Measurements from ENCODE around the gene SERPINA12.

The SERPINA12 gene

DNA sequence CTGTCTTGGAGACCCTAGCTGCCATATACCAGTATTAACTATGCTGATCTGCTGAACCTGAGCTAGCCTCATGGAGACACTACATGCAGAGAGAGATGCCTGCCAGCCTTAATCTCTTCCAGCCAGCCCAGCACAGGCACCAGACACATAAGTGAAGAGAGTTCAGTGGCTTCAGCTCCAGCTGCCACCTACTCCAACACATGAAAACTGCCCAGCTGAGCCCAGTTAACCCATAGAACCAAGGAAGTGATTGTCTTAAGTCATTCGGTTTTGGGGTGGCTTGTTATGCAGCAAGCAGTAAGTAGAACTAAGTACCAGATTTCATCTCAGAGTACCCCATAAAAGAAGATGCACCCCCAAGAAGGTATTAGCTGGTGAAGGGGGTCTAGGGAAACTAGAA, 64.3 kb downstream of the SERPINA12 start:
- in situ Hi-C loops (cut with HindIII; ENCODE audit: low sequenced_read_pairs): loop anchor here (5.0 kb wide), 1 partner anchor 62 kb away; the partner anchor contains the start of gene SERPINA12

DNA sequence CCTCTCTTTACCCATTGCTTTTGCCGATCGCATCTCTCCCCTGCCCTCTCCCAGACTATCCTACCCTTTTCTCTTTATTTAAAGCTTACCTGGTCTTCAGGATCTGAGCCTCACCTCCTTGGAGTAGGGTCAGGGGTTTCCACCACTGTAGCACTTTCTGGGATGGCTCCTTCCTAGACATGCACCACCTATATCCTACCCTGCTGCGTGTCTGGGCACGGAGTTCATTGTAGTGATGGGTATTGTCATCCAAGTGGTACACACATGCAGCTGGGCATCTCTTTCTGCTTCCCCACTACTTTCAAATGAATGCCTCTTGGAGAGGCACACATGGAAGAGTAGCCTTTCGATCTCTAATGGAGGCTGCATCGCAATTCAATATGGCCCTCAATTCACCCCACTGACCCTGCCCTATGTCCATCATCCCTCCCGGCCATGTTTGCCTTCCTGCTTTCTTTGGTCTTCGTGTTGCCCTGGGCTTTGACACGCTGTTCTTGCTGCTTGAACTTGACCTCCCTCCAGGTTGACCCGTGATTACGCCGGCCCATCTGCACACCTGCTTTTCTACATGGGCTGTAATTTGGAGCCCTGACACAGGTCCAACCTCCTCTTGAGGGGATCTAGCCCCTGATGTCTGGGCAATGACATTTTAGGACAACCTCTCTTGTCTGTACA, 67.6 kb downstream of the SERPINA12 start:
- in situ Hi-C loops (cut with HindIII; ENCODE audit: low sequenced_read_pairs): no loop called here

DNA sequence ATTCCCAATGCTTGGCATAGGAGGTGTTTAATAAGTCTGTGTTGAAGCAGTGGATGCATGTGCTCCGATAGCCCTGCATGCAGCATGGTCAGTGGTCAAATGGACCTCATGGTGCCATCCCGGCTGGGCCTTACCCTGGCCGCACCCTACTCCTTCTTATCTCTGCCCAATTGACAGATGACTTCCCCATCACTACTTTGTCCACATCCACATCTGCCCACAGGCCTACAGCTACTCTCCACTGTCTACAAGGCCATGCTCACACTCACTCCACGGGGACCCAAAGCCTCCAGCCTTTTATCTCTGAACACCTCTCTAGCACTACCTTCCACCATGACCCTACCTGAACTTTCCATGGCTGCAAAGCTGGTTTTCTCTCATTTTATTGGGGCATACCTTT, 68.1 kb downstream of the SERPINA12 start:
- in situ Hi-C loops (cut with HindIII; ENCODE audit: low sequenced_read_pairs): no loop called here

DNA sequence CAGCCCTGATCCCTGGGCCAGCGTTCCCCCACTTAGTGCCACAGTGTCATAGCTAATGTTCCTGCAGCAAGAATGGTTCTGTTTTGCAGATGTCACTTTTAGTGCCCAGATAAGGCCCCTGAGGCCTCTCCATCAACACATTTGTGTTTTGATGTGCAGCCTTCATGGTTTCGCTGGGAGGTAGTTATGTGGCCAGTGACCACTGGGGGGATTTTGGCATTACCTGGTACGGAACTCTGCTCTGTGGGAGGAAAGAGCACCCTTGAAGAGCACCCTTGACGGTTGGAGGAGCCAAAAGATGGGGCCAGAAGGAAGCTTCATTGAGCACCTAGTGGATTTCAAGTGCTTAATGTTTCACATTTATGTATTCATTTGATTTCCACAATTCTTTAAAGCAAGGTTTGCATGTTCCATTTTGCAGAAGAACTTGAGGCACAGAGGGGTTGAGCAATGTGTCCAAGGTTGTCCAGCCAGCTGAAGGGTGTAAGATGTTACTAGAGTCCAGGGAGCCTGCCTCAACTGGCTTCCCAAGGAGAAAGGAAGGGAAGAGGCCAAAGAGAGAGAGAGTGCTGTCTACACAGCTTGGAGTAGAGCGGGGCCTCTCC, 69.7 kb downstream of the SERPINA12 start:
- in situ Hi-C loops (cut with HindIII; ENCODE audit: low sequenced_read_pairs): loop anchor here (5.0 kb wide), 1 partner anchor 103 kb away; no protein-coding TSS in a partner anchor
